Tibial nerve (tissue), 4 donors: ENCODE measurements around the gene PLPPR3. TPM values are rescaled to one million over a fixed set of nuclear protein-coding genes. Genes with fewer than 3 reads are reported as not detected.

Source experiments
- DNase-seq, 2 donors: peaks; one replicate each; pipeline ENCODE4 v3.0.0-alpha.2; 2019; ENCODE audit warnings: low spot score in 2 of 2
- H3K27ac ChIP-seq, 4 donors: fragments of 200-600 bp; sonication (generic) in 3 of 4; one replicate each; pipeline ENCODE4 v1.5.1; 2017 to 2019; ENCODE audit warnings: mild to moderate bottlenecking in 1 of 4
- H3K27me3 ChIP-seq, 2 donors: fragments of 200-600 bp; sonication (generic) in 1 of 2; one replicate each; pipeline versions ENCODE4 v1.5.1 to v1.6.0; 2017 to 2019
- H3K36me3 ChIP-seq, 3 donors: fragments of 200-600 bp; sonication (generic); one replicate each; pipeline ENCODE4 v1.5.1; 2018 to 2019
- H3K4me1 ChIP-seq, 4 donors: fragments of 200-600 bp; sonication (generic) in 3 of 4; one replicate each; pipeline ENCODE4 v1.5.1; 2017 to 2019
- H3K4me3 ChIP-seq, 4 donors: fragments of 200-600 bp; sonication (generic) in 3 of 4; one replicate each; pipeline ENCODE4 v1.5.1; 2017 to 2019; ENCODE audit warnings: mild to moderate bottlenecking in 1 of 4, moderate library complexity in 1 of 4
- H3K9me3 ChIP-seq, 4 donors: fragments of 200-600 bp; sonication (generic) in 3 of 4; one replicate each; pipeline ENCODE4 v1.5.1; 2017 to 2019
- CTCF ChIP-seq, 5 experiments: fragments of 200-600 bp in 3 of 5; fragments of 450-650 bp in 2 of 5; sonication (generic) in 3 of 5; IDR thresholded peaks; one replicate each; pipeline ENCODE4 v1.5.1; 2016 to 2019; ENCODE audit warnings: antibody characterized with exemption in 5 of 5, mild to moderate bottlenecking in 3 of 5, moderate library complexity in 2 of 5
- EP300 ChIP-seq, 2 donors: sonication (generic); formaldehyde crosslinking; IDR thresholded peaks; one replicate each; pipeline ENCODE4 v1.6.1; 2017; ENCODE audit warnings: antibody characterized with exemption in 2 of 2, mild to moderate bottlenecking in 1 of 2
- POLR2A ChIP-seq, 2 donors: fragments of 450-650 bp; IDR thresholded peaks; one replicate each; pipeline ENCODE4 v1.6.1; 2017; ENCODE audit warnings: antibody characterized with exemption in 2 of 2, mild to moderate bottlenecking in 2 of 2, moderate library complexity in 2 of 2
- WGBS, 2 donors: methylation state at CpG; one replicate each; pipeline ENCODE4 v1.1.5; 2018; 5-methylcytosine and 5-hydroxymethylcytosine counted together
- total RNA-seq, 4 donors: library from RNA; depleted of rRNA; stranded (reverse); fragments of >200 nt; gene quantifications; one replicate each; pipeline ENCODE4 v1.1.0, GENCODE V29; 2016

The PLPPR3 gene, protein sequence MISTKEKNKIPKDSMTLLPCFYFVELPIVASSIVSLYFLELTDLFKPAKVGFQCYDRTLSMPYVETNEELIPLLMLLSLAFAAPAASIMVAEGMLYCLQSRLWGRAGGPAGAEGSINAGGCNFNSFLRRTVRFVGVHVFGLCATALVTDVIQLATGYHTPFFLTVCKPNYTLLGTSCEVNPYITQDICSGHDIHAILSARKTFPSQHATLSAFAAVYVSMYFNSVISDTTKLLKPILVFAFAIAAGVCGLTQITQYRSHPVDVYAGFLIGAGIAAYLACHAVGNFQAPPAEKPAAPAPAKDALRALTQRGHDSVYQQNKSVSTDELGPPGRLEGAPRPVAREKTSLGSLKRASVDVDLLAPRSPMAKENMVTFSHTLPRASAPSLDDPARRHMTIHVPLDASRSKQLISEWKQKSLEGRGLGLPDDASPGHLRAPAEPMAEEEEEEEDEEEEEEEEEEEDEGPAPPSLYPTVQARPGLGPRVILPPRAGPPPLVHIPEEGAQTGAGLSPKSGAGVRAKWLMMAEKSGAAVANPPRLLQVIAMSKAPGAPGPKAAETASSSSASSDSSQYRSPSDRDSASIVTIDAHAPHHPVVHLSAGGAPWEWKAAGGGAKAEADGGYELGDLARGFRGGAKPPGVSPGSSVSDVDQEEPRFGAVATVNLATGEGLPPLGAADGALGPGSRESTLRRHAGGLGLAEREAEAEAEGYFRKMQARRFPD
- not detected for total RNA-seq

GRCh38 chr19:821825-822503, at the start of gene PLPPR3:
Gene PLPPR3 (minus strand): TSS chr19:821955. CDS start chr19:821559, 396 bp downstream.
- WGBS, 2 donors: 0 to 1% methylated on average over 19 to 24 of the region's 86 CpGs
- H3K36me3 ChIP-seq: no peaks in the 10 kb centered on the region
- no peaks in the 10 kb centered on the region for H3K9me3 ChIP-seq
- peak within 1 kb of the TSS in 3 of 4 donors; percentile 3 to 43 (median 12) for H3K4me3 ChIP-seq
- H3K27ac ChIP-seq: no peak within 1 kb of the TSS
- H3K4me1 ChIP-seq: peaks cover 0 to 16% (median 7%) of the 10 kb centered on the region in 4 donors
- no peak for DNase-seq
- H3K27me3 ChIP-seq: peaks cover 6 to 42% of the 10 kb centered on the region in 2 donors
- TF ChIP-seq CTCF (IDR thresholded peaks at IDR 0.05) (no peak), EP300 (IDR thresholded peaks at IDR 0.05) (no peak), POLR2A (IDR thresholded peaks at IDR 0.05) (no peak)

DNA sequence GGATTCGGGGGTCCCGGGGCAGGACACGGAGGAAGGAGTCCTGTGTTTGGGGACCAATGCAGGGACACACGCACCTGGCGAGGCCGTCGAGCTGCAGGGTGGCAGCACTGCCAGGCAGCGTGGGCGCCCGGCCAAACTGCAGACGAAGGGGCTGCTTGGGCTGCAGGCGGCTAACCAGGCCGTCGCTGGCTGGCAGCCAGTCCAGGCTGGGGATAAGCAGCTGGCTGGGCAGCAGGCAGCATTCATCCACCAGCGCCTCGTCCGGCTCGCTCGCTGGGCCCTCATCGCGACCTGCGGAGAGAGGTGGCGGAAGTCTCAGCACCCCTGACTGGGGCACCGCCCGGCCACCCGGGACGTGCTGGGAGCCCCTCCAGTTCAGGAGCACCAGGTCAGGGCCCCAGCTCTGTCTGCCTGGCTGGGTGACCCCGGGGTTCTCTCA, 49.2 kb upstream of the PLPPR3 start:
- Histone ChIP-seq H3K4me1 (peaks cover 0 to 43% (median 13%) of the 10 kb centered on the region in 4 donors), H3K4me3 (no peak overlapping the region), H3K27me3 (no peaks in the 10 kb centered on the region), H3K9me3 (no peaks in the 10 kb centered on the region), H3K27ac (peak overlapping the region in 1 of 4 donors; percentile 90), H3K36me3 (peaks cover 0 to 85% (median 0%) of the 10 kb centered on the region in 3 donors)
- TF ChIP-seq POLR2A (IDR thresholded peaks at IDR 0.05): no peak
- peak in 1 of 2 donors; percentile 9 for TF ChIP-seq EP300 (IDR thresholded peaks at IDR 0.05)
- 77% methylated on average over 12 to 15 of the region's 28 CpGs for whole genome bisulfite sequencing, 2 donors
- no peak for DNase-seq

DNA sequence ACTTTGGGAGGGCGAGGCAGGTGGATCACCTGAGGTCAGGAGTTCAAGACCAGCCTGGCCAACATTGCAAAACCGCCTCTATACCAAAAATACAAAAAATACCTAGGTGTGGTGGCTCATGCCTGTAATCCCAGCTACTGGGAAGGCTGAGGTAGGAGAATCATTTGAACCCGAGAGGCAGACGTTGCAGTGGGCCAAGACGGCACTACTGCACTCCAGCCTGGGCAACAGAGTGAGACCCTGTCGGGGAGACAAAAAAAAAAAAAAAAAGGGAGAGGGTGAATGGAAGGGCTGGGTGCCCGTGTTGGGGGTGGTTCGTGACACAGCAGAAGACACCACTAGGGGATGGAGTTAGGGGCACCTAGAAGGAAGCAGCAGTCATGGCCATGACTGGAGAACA, 48.6 kb upstream of the PLPPR3 start:
- H3K4me1 ChIP-seq: peaks cover 0 to 43% (median 13%) of the 10 kb centered on the region in 4 donors
- TF ChIP-seq POLR2A (IDR thresholded peaks at IDR 0.05): no peak
- no peak for TF ChIP-seq CTCF (IDR thresholded peaks at IDR 0.05)
- TF ChIP-seq EP300 (IDR thresholded peaks at IDR 0.05): no peak
- peak overlapping the region; percentile 68 to 90 (median 82) for H3K27ac ChIP-seq
- 88 to 92% methylated on average over 8 of the region's 8 CpGs for WGBS, 2 donors
- no peak overlapping the region for H3K4me3 ChIP-seq
- H3K36me3 ChIP-seq: peaks cover 0 to 84% (median 0%) of the 10 kb centered on the region in 3 donors
- H3K27me3 ChIP-seq: no peaks in the 10 kb centered on the region
- no peak for DNase-seq
- no peaks in the 10 kb centered on the region for H3K9me3 ChIP-seq

- 54% methylated on average over 29 of the region's 29 CpGs for WGBS, 2 donors
- DNase-seq: peak; percentile 58 to 80
- no peaks in the 10 kb centered on the region for H3K9me3 ChIP-seq
- H3K27me3 ChIP-seq: no peaks in the 10 kb centered on the region
- H3K4me3 ChIP-seq: no peak overlapping the region
- TF ChIP-seq EP300 (IDR thresholded peaks at IDR 0.05) (peak in 1 of 2 donors; percentile 59), CTCF (IDR thresholded peaks at IDR 0.05) (no peak), POLR2A (IDR thresholded peaks at IDR 0.05) (no peak)
- peaks cover 0 to 43% (median 13%) of the 10 kb centered on the region in 4 donors for H3K4me1 ChIP-seq
- H3K27ac ChIP-seq: peak overlapping the region; percentile 80 to 90 (median 86)
- peaks cover 0 to 76% (median 0%) of the 10 kb centered on the region in 3 donors for H3K36me3 ChIP-seq
These were observed 47.8 kb upstream of the PLPPR3 start for GRCh38 chr19:869245-870177.
